Liver (tissue), 3 donors: ENCODE measurements around the gene MYH11.

Source experiments
- NR2F2 ChIP-seq: IDR thresholded peaks from 2 replicates; pipeline ENCODE4 v1.6.1; 2016; ENCODE audit warnings: antibody characterized with exemption
- TAF1 ChIP-seq: conservative IDR thresholded peaks from 2 replicates; pipeline ENCODE4 v1.6.1; 2016; ENCODE audit warnings: antibody characterized with exemption, mild to moderate bottlenecking
- YY1 ChIP-seq: IDR thresholded peaks from 2 replicates; pipeline ENCODE4 v1.6.1; 2016; ENCODE audit warnings: antibody characterized with exemption, mild to moderate bottlenecking
- TF ChIP-seq, protein P1 (sequence below): fragments of 150-350 bp; IDR thresholded peaks from 2 replicates; pipeline ENCODE4 v1.5.1; 2017; ENCODE audit warnings: improper control_type of control experiment, low read depth, low read length; ENCODE audit not compliant: missing input control
- donor health status: healthy.
- donor health status: healthy.

DNA sequence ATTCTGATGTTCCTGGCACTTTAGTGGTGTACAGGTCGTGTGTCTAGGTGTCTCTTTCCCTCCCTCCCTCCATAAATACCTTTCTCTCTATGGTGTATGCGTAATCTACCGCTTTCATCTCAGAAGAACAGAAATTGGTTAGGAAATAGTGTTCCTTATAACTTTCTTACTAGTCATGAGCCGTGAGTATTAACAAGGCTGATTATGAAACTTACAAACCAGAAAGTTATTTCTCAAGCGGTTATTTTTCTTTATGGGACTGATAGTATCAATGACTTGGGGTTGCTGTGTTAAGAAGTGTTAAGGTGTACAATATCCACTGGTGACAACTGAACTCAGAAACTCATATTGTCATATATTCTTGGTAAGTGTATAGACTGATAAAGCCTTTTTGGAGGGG is 13.2 kb upstream of the MYH11 start:
- TF ChIP-seq, protein P1, sequence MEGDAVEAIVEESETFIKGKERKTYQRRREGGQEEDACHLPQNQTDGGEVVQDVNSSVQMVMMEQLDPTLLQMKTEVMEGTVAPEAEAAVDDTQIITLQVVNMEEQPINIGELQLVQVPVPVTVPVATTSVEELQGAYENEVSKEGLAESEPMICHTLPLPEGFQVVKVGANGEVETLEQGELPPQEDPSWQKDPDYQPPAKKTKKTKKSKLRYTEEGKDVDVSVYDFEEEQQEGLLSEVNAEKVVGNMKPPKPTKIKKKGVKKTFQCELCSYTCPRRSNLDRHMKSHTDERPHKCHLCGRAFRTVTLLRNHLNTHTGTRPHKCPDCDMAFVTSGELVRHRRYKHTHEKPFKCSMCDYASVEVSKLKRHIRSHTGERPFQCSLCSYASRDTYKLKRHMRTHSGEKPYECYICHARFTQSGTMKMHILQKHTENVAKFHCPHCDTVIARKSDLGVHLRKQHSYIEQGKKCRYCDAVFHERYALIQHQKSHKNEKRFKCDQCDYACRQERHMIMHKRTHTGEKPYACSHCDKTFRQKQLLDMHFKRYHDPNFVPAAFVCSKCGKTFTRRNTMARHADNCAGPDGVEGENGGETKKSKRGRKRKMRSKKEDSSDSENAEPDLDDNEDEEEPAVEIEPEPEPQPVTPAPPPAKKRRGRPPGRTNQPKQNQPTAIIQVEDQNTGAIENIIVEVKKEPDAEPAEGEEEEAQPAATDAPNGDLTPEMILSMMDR: no peak
- TF ChIP-seq YY1 (no peak), TAF1 (no peak), NR2F2 (no peak)
